H1 (cell line): Measurements from ENCODE around the gene USH2A. TPM values are rescaled to one million over a fixed set of nuclear protein-coding genes. Genes with fewer than 3 reads are reported as not detected.

Source experiments
- CTCF ChIA-PET: fragments of 300-600 bp; sonication (Branson Sonifier 250); formaldehyde crosslinking; loops from one replicate; lab custom pipeline; 2021; ENCODE audit not compliant: partially characterized antibody; lab: Charles Lee
- POLR2A ChIA-PET: fragments of 300-600 bp; sonication (Branson Sonifier 250); formaldehyde crosslinking; loops from one replicate; lab custom pipeline; 2021; ENCODE audit warnings: inconsistent platforms; ENCODE audit not compliant: partially characterized antibody; lab: Charles Lee
- DNase-seq, 2 experiments: peaks; one replicate each; pipeline versions ENCODE4 v3.0.0 to v3.0.0-alpha.2; 2010 to 2022; ENCODE audit warnings: low spot score in 2 of 2, low read depth in 1 of 2, mixed read lengths in 1 of 2
- FAIRE-seq: peaks from 2 replicates; lab custom pipeline; 2011; peaks lifted over from hg19 to GRCh38; lab: Jason Lieb, UNC
- H2AFZ ChIP-seq: 2 replicates; pipeline ENCODE4 v1.8.1; 2012; ENCODE audit warnings: low read length, inconsistent platforms
- H2AK5ac ChIP-seq: 2 replicates; pipeline ENCODE4 v1.6.1; 2013; ENCODE audit warnings: low read depth, low read length
- H2BK120ac ChIP-seq: replicated peaks from 2 replicates; pipeline ENCODE3; 2013; ENCODE audit warnings: low read depth, low read length, inconsistent platforms
- H2BK12ac ChIP-seq: 2 replicates; pipeline ENCODE4 v1.6.1; 2013; ENCODE audit warnings: low read depth, low read length
- H2BK15ac ChIP-seq: 2 replicates; pipeline ENCODE4 v1.6.1; 2013; ENCODE audit warnings: low read length
- H2BK20ac ChIP-seq: 2 replicates; pipeline ENCODE4 v1.6.1; 2013; ENCODE audit warnings: low read length
- H2BK5ac ChIP-seq: 2 replicates; pipeline ENCODE4 v1.6.1; 2013; ENCODE audit warnings: low read depth, low read length
- H3K14ac ChIP-seq: 2 replicates; pipeline ENCODE4 v1.6.1; 2013; ENCODE audit warnings: inconsistent platforms; ENCODE audit not compliant: insufficient read length
- H3K18ac ChIP-seq: 2 replicates; pipeline ENCODE4 v1.6.1; 2013; ENCODE audit warnings: low read length; ENCODE audit errors: extremely low read depth
- H3K23ac ChIP-seq: 2 replicates; pipeline ENCODE4 v1.6.1; 2013; ENCODE audit warnings: inconsistent platforms; ENCODE audit not compliant: insufficient read length
- H3K23me2 ChIP-seq: 2 replicates; pipeline ENCODE4 v1.6.1; 2013; ENCODE audit warnings: low read depth, low read length
- H3K27ac ChIP-seq: 2 replicates; pipeline ENCODE4 v1.6.1; 2011; ENCODE audit warnings: low read depth, low read length, inconsistent platforms
- H3K27me3 ChIP-seq, 4 experiments: replicated peaks in 1 of 4; 1 replicate in 1 of 4; 2 replicates in 3 of 4; pipeline versions ENCODE4 v1.6.1 to v1.8.1; 2011 to 2013; ENCODE audit warnings: low read length in 3 of 4, mild to moderate bottlenecking in 3 of 4, inconsistent platforms in 2 of 4, mixed read lengths in 2 of 4, moderate library complexity in 1 of 4; ENCODE audit not compliant: control insufficient read depth in 3 of 4, insufficient read depth in 3 of 4; ENCODE audit errors: extremely low read depth in 1 of 4
- H3K36me3 ChIP-seq, 4 experiments: 2 replicates each; pipeline versions ENCODE4 v1.6.1 to v1.8.1; 2011 to 2013; ENCODE audit warnings: mild to moderate bottlenecking in 4 of 4, low read length in 3 of 4, moderate library complexity in 2 of 4, control low read depth in 1 of 4, inconsistent platforms in 1 of 4; ENCODE audit not compliant: insufficient read depth in 4 of 4, control insufficient read depth in 2 of 4
- H3K4ac ChIP-seq: replicated peaks from 2 replicates; pipeline ENCODE3; 2013; ENCODE audit warnings: low read length, low read depth, mixed read lengths, inconsistent platforms; ENCODE audit not compliant: insufficient read length
- H3K4me1 ChIP-seq, 4 experiments: replicated peaks in 1 of 4; 1 replicate in 1 of 4; 2 replicates in 3 of 4; pipeline versions ENCODE4 v1.6.1 to v1.8.1; 2011 to 2013; ENCODE audit warnings: low read length in 3 of 4, inconsistent platforms in 2 of 4, mixed read lengths in 1 of 4; ENCODE audit not compliant: insufficient read depth in 4 of 4, control insufficient read depth in 3 of 4
- H3K4me2 ChIP-seq, 2 experiments: 2 replicates each; pipeline versions ENCODE4 v1.6.1 to v1.8.1; 2011 to 2013; ENCODE audit warnings: low read depth in 2 of 2, low read length in 2 of 2, control low read depth in 1 of 2, inconsistent platforms in 1 of 2, mild to moderate bottlenecking in 1 of 2; ENCODE audit not compliant: insufficient read depth in 1 of 2
- H3K4me3 ChIP-seq, 4 experiments: fragments of 200-600, 300-600 bp in 1 of 4; sonication (generic), shearing (Covaris generic), sonication (Bioruptor Twin) in 1 of 4; 2 replicates each; pipeline versions ENCODE4 v1.5.1 to v1.8.1; 2011 to 2016; ENCODE audit warnings: low read length in 4 of 4, low read depth in 3 of 4, control low read depth in 2 of 4, inconsistent platforms in 2 of 4, mild to moderate bottlenecking in 2 of 4, mixed read lengths in 1 of 4, moderate library complexity in 1 of 4; ENCODE audit not compliant: insufficient read depth in 2 of 4; ENCODE audit errors: extremely low read depth in 1 of 4
- H3K56ac ChIP-seq: replicated peaks from 2 replicates; pipeline ENCODE3; 2013; ENCODE audit warnings: low read depth, mild to moderate bottlenecking, mixed read lengths, low read length, inconsistent platforms; ENCODE audit not compliant: insufficient read length
- H3K79me1 ChIP-seq: 2 replicates; pipeline ENCODE4 v1.6.1; 2013; ENCODE audit warnings: low read depth, low read length, control low read depth
- H3K79me2 ChIP-seq, 2 experiments: 2 replicates each; pipeline versions ENCODE4 v1.6.1 to v1.8.1; 2012 to 2013; ENCODE audit warnings: low read length in 2 of 2, mild to moderate bottlenecking in 2 of 2, inconsistent platforms in 1 of 2; ENCODE audit not compliant: insufficient read depth in 2 of 2, control insufficient read depth in 1 of 2
- H3K9ac ChIP-seq, 4 experiments: replicated peaks in 1 of 4; 1 replicate in 1 of 4; 2 replicates in 3 of 4; pipeline versions ENCODE4 v1.6.1 to v1.8.1; 2011 to 2013; ENCODE audit warnings: low read depth in 3 of 4, low read length in 3 of 4, control low read depth in 2 of 4, mild to moderate bottlenecking in 2 of 4, moderate library complexity in 2 of 4, inconsistent platforms in 1 of 4; ENCODE audit errors: extremely low read depth in 1 of 4
- H3K9me3 ChIP-seq, 2 experiments: 2 replicates each; pipeline versions ENCODE4 v1.6.1 to v1.8.1; 2012 to 2013; ENCODE audit warnings: mild to moderate bottlenecking in 2 of 2, moderate library complexity in 2 of 2, control low read depth in 1 of 2, inconsistent platforms in 1 of 2, low read depth in 1 of 2, low read length in 1 of 2, mixed read lengths in 1 of 2; ENCODE audit not compliant: insufficient read depth in 2 of 2
- H4K20me1 ChIP-seq, 2 experiments: replicated peaks in 1 of 2; 2 replicates each; pipeline versions ENCODE3 to v1.8.1; 2011 to 2013; ENCODE audit warnings: inconsistent platforms in 2 of 2, low read length in 2 of 2, mild to moderate bottlenecking in 1 of 2; ENCODE audit not compliant: insufficient read depth in 2 of 2, control insufficient read depth in 1 of 2
- H4K5ac ChIP-seq: 2 replicates; pipeline ENCODE4 v1.6.1; 2013; ENCODE audit warnings: low read length, low read depth, mixed read lengths, inconsistent platforms; ENCODE audit not compliant: insufficient read length
- H4K8ac ChIP-seq: 2 replicates; pipeline ENCODE4 v1.8.0; 2013; ENCODE audit warnings: mild to moderate bottlenecking, moderate library complexity, low read length, inconsistent platforms; ENCODE audit not compliant: insufficient read depth; ENCODE audit errors: extremely low read depth
- H4K91ac ChIP-seq: replicated peaks from 2 replicates; pipeline ENCODE3; 2013; ENCODE audit warnings: low read length, mixed read lengths, inconsistent platforms; ENCODE audit not compliant: insufficient read length
- CBX8 ChIP-seq: fragments of 300-800, 300-1000 bp; sonication (generic); IDR thresholded peaks from 2 replicates; pipeline ENCODE4 v1.7.1; 2016; ENCODE audit warnings: low read depth, low read length, borderline replicate concordance
- CHD1 ChIP-seq: IDR thresholded peaks from 2 replicates; pipeline ENCODE4 v1.6.1; 2012; ENCODE audit warnings: low read depth, low read length, improper control_type of control experiment
- HDAC2 ChIP-seq, 2 experiments: fragments of 300-600 bp in 1 of 2; sonication (generic) in 1 of 2; IDR thresholded peaks; 2 replicates each; pipeline ENCODE4 v1.6.1; 2011 to 2012; ENCODE audit warnings: low read depth in 2 of 2, low read length in 2 of 2, mild to moderate bottlenecking in 2 of 2, moderate library complexity in 2 of 2, borderline replicate concordance in 1 of 2, inconsistent platforms in 1 of 2
- RNF2 ChIP-seq: fragments of 200-900, 300-1000 bp; sonication (generic); IDR thresholded peaks from 2 replicates; pipeline ENCODE4 v1.7.1; 2016; ENCODE audit warnings: borderline replicate concordance, low read depth, mild to moderate bottlenecking, antibody characterized with exemption, low read length; ENCODE audit not compliant: poor library complexity, severe bottlenecking; ENCODE audit errors: missing control alignments
- WGBS, 2 experiments: shearing (Covaris generic) in 1 of 2; methylation state at CpG; one replicate each; pipeline versions ENCODE4 v1.1.6 to v1.1.7; 2013 to 2015; ENCODE audit warnings: low lambda C conversion rate in 2 of 2, mixed read lengths in 2 of 2, inconsistent platforms in 1 of 2, low coverage in 1 of 2, missing lambda C conversion rate in 1 of 2; ENCODE audit not compliant: insufficient replicate concordance in 2 of 2, insufficient coverage in 1 of 2, insufficient read length in 1 of 2; ENCODE audit errors: extremely low coverage in 1 of 2, missing lambda C conversion rate in 1 of 2; 5-methylcytosine and 5-hydroxymethylcytosine counted together
- polyA plus RNA-seq, 7 experiments: library from polyadenylated mRNA; depleted of rRNA in 3 of 7; stranded (reverse) in 5 of 7; unstranded in 2 of 7; fragments of >200 nt in 5 of 7; fragments of 200-250 nt in 2 of 7; gene quantifications; 1 replicate in 5 of 7; 2 replicates in 1 of 7; 4 replicates in 1 of 7; pipeline versions ENCODE4 v1.2.1 to v1.2.3, GENCODE V29; 2011 to 2013; ENCODE audit warnings: missing spikeins in 2 of 7, mixed read lengths in 2 of 7
- total RNA-seq: library from RNA; stranded (reverse); fragmentation: NEBNext Ultra II Directional; extraction: Animal tissue kit (Norgen Biotek cat#: 25700); gene quantifications from 2 replicates; pipeline ENCODE4 v1.2.1, GENCODE V29; 2021

USH2A gene
- total and polyA plus RNA-seq, 2 of the 8 experiments (the other 6 are each of a cell fraction or from before 2014, with no cell fraction given): 0.02 to 0.17 TPM

DNA sequence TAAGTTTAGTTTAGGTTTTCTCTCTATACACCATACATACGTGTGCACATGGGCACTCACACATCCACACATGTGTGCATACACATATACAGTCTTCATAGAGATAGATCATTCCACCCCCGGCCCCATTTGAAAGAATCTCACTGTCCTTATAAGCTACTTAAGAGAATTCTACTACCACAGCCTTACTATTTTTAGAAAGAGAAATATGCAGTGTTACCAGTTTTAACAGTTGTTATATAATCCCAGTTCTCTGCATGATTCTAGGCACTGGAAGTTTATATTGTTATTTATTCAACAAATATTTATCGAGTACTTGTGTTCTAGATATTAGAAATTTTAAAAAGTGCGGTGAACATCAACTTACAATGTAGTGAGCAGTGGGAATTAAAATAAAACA is 814.6 kb downstream of the USH2A start:
- WGBS, 2 experiments: 98% methylated on average over 4 of the region's 4 CpGs; no CpG with 5 or more reads in 1 of the 2 experiments
- no peak overlapping the region for H3K4ac ChIP-seq
- H4K5ac ChIP-seq: no peak overlapping the region
- H3K27ac ChIP-seq: no peak overlapping the region
- no peak overlapping the region for H3K4me3 ChIP-seq
- DNase-seq: no peak
- POLR2A ChIA-PET: no interaction called here
- H2BK12ac ChIP-seq: no peak overlapping the region
- H3K9me3 ChIP-seq: no peaks in the 10 kb centered on the region
- no peak overlapping the region for H2BK15ac ChIP-seq
- no peak for TF ChIP-seq CHD1
- TF ChIP-seq RNF2: no peak
- TF ChIP-seq CBX8: no peak
- TF ChIP-seq HDAC2 (IDR thresholded peaks at IDR 0.05; ENCODE audit: borderline replicate concordance in 1 of 2, low read depth in 2 of 2, low read length in 2 of 2): no peak
- TF ChIP-seq, all 59 proteins: peak for 0
- Histone ChIP-seq H3K56ac (no peak overlapping the region), H3K79me1 (no peaks in the 10 kb centered on the region), H2AFZ (no peak overlapping the region), H3K36me3 (peaks cover 0 to 58% (median 18%) of the 10 kb centered on the region in 4 experiments; a peak in 5 of 8 replicates), H2BK20ac (no peak overlapping the region), H2AK5ac (no peak overlapping the region), H3K27me3 (no peaks in the 10 kb centered on the region), H3K4me2 (no peak overlapping the region), H2BK5ac (no peak overlapping the region), H3K18ac (no peak overlapping the region), H2BK120ac (no peak overlapping the region), H3K9ac (no peak overlapping the region), H3K14ac (no peak overlapping the region), H4K91ac (no peak overlapping the region), H3K23me2 (no peaks in the 10 kb centered on the region), H3K23ac (no peak overlapping the region), H3K79me2 (peaks cover 0 to 8% of the 10 kb centered on the region in 2 experiments; a peak in 1 of 4 replicates), H4K20me1 (no peaks in the 10 kb centered on the region), H4K8ac (no peak overlapping the region), H3K4me1 (peaks cover 0 to 2% (median 0%) of the 10 kb centered on the region in 4 experiments; a peak in 1 of 7 replicates)
- CTCF ChIA-PET: interaction anchor here (1.5 kb wide), 1 partner anchor 14 kb away, joined by 3 read pairs; no protein-coding TSS in a partner anchor
- FAIRE-seq: no peak
